Posterior cingulate gyrus (tissue), 11 donors: ENCODE results near the gene TTYH3.

Experiments used
- DNase-seq, 10 donors: peaks; one replicate each; pipeline versions ENCODE4 v3.0.0 to v3.0.0-alpha.2; 2020 to 2021; ENCODE audit warnings: mixed read lengths in 3 of 10
- intact Hi-C: fragments of 100-400 bp; cut with DNase I; formaldehyde crosslinking; loops from one replicate; pipeline ENCODE4 v1.15.1; 2023

TTYH3 gene

DNA sequence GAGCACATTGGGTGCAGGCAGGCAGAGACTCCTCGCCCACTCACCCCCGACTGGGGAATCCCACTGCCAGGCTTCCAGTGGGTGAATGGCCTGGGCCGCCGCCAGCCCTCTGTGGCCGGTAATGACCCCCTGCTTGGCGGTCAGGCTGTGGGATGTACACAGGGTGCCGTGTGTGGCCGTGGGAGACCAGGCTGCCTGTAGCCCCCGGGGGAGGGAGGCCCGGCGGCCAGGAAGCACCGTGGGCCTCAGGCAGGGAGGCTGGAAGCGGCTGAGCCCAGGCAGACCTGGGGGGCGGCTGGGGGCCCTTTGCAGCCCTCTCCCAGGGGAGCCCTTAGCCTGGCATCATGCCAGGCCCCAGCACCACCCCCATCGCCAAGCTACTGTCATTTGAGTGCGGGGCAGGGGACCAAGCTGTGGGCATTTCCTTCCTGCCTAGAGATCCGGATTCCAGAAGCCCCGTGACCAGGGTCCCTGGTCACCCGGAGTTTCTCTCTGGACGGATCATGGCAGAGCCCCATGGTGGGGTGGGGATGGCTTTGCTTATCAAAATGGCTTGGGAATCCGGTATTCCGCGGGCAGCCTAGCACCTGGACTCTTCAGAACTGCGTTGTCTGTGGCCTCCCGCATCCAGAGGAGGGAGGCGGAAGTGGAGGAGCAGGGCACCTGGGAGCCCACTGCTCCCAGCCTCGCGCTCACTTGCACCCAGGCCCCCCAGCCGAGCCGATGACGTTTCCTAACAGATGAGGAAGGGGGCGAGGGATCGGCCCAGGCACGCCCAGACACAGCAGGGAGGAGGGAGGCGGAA lies 1.1 kb downstream of the TTYH3 start:
- DNase-seq = peak in 2 of 10 donors; percentile 90 to 91
- intact Hi-C loops = loop anchor here (5.0 kb wide), 1 partner anchor 76 kb away; the partner anchor contains the start of genes BRAT1 and IQCE

DNA sequence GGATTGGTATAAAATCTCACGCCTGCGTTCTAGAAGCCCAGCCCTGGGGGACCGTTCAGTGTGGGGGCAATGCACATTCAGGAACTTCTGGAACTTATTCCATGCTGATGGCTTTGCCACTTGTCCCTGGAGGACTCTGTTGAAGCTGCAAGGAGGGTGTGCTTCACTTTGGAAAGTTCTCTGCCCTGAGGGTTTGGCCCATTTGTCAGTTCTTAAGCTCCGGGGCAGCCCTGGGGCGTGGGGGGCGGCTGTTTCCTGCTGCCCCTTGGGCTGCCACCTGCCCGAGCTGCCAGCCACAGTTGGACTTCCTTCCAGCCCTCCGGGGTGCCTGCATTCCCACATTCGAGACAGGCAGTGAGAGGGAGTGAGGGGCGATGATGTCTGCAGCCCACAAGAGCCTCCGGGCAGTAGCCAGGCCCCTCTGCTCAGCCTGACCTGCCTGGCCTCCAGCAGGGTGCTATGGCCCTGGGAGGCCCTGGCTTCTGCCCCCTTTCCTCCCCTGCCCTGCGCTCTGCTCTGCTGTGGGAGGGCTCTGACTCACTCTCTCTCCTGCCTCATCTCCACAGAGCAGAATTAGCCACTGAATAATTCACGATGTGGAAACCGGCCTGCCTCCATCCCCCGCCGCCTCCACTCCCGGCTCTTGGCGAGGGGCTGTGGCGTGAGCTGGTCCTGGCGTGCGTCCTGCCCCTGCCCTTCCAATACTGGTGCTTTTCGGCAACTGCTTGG lies 1.9 kb downstream of the TTYH3 start:
- DNase-seq = peak in 7 of 10 donors; percentile 57 to 96 (median 78)
- intact Hi-C loops = loop anchor here (5.0 kb wide), 1 partner anchor 76 kb away; the partner anchor contains the start of genes BRAT1 and IQCE

DNA sequence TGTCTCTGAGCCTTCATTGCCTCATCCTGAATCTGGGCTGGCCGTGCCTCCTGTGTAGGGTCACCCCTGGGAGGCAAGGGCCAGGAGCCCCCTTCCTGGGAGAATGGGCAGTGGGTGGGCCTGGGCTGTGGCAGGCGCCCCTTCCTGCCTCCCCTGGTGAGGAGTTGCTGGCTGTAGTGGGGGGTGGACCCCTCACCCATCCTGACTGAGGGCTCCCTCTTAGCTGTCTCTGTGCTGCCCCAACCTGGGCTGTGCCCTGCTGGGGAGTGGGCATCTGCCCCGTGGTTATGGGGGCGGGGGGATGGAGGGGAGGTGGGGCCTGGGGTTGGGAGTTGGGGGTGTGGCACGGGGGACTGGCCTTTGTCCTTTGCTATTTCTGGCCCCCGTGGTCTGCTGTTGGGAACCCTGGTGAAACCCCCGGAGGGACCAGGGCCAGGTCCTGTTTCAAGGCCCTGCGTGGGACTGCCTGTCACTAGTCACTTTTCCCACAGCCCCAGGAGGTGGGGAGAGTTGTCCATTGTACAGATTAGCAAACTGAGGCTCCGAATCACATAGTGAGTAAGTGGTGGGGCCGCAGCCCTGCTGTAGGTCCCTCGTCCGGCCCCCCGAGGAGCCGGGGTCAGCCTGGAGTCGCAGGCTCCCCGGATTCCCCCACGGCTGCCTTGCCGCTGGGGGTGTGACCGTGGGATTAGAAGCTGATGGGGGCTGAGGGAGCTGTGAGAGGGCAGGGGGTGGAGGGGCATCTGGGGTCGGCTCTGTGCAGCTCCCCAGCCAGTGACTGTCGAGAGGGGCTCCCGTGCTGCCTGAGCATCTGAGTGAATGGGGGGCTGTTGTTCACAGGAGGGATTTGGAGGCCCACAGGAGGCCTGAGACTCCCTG lies 2.7 kb downstream of the TTYH3 start:
- DNase-seq = no peak
- intact Hi-C loops = loop anchor here (5.0 kb wide), 1 partner anchor 77 kb away; the partner anchor contains the start of genes BRAT1 and IQCE

DNA sequence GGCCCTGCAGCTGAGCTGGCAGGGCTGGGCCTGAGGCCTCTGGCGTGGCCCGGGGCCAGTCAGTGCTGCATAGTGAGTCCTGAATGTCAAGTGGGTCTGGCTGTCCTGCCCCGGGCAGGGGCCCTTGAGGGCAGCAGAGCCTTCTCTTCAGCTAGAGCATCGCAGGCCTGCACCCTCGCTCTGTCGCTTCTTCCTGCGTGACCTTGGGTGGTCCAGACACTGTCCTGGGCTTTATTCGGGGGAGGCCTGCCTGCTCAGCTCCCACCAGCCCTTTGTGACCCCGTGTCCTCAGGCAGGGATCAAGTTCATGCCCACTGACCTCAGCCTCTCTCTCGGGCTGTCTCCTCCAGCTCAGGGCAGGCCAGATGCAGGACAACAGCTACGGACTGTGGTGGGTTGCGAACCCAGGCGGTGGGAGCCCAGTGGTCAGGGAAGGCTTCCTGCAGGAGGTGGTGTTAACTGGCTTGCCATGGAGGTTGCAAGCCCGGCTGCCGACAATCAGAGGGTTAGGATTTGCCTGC lies 3.4 kb downstream of the TTYH3 start:
- DNase-seq = no peak
- intact Hi-C loops = no loop called here

DNA sequence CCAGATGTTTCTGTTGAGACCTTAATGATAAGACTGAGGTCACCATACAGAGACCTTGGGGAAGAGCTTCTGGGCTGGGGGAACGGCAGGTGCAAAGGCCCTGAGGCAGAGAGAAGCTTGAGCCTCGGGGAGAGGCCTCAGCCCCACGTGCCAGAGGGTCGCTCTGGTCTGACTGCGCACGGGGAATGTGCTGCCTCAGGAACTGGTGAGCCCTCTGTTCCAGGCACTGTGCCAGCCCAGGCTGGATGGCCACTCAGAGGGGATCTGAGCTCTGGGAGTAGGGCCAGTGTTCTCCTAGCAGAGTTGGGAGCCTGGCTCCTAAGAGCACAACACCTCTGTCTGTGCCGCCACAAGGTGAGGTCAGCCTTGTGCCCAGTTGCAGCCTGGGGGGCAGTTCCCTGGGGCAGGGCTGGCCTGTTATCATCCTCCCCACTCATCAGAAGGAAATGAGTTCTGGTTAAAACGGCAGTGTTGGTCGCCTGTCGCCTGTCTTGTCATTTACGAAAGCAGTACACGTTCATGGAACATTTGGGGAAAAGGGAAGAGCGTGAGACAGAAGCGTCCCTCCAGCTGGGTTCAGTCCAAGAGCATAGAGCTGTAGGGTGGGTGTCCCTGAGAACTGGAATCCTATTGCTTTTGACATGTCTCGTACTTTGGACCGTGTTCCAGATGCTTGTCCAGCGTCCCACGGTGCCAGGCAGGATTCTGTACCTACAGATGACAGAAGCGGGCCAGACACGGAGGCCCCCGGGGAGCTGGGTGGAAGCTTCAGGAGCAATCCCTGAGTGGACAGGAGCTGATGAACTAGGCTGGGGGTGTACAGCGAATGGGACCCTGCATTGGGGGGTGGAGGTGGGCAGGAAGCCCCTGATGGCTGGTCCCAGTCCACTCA lies 4.3 kb downstream of the TTYH3 start:
- DNase-seq = peak in 1 of 10 donors; percentile 77
- intact Hi-C loops = no loop called here

DNA sequence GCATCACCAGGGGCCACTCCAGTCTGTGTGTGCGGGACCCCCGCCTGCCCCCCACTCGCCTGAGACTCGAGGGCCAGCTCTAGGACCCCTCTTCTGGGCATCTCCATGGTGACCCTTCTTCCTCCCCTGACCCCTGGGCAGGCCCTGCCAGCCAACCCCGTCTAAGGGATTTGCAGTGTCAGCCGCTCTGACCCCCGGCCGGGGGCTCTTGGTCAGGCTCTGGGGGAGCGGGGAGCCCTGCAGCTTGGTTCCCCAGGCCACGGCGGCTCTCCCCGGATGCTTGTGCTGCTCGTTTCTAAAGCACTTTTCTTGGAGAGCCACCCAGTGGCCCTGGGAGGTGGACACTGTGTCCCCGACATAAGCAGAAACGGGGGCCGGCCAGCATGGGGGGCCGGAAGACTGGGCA lies 5.3 kb downstream of the TTYH3 start:
- intact Hi-C loops = no loop called here
- DNase-seq = no peak

DNA sequence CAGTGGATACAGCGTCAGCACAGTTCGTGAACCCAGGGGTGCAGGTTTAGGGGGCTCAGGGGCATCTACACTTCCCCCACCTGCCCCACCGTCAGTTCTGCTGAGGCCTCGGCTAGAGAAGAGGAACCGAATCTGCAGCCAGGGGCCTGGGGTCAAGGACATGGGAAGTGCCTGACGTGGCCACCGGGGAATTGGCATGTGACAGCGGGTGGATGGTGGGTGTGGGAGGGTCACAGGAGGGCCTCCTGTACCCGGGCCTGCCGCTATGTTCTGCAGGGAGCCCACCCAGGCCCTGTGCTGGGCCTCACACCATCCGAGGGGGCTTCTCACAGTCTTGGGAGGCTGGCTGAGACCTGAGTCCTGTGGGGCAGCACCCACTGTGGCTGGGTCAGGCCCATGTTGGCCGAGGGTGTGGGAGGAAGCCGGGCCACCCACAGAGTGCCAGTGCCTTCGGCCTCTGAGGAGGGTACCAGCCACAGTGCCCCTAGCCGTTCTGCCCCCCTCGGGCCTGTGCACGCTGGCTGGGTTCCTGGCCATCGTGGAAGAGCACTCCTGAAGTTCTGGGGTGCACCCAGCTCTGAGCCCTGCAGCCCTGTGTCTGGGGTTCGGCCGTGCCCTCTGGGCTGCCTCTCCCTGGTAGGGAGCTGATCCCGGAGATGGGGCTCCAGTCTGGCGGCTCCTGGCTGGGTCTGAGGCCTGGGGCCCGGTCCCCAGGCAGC lies 5.9 kb downstream of the TTYH3 start:
- DNase-seq = peak in 2 of 10 donors; percentile 53 to 88
- intact Hi-C loops = no loop called here

DNA sequence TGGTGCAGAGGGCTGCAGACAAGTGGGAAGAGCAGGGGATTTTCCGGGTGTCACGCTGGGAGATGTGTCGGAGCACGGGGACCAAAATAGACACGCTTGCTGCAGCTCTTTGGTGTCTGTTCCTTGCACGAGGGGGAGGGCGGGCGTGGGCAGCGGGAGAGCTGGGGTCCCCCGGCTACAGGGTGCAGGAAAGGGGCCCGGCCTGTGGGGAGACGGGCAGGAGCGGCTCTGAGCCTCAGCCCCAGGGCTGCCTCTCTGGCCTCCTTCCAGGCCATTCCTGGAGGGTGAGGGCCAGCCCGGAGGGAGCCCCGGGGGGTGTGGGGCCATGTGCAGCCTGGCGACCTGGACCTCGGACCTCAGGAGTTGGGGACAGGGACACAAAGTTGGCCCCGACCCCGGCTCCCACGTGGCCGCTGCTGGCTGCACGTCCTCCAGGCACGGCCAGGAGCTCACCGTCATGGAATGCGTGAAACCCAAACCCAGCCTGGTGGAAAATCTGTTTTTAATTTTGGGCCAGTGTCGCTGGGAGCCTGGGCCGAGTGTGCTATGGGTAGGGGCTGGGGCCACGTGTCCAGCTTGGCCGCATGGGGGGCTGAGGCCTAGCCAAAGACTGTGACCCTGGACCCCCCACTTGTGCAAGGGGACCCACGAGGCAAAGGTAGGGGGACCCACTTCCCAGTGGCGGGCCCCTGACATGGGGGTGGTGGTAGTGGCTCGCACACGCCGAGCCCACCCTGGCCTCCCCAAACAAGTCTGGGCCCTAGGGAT lies 6.6 kb downstream of the TTYH3 start:
- DNase-seq = peak in 2 of 10 donors; percentile 91 to 93
- intact Hi-C loops = no loop called here

DNA sequence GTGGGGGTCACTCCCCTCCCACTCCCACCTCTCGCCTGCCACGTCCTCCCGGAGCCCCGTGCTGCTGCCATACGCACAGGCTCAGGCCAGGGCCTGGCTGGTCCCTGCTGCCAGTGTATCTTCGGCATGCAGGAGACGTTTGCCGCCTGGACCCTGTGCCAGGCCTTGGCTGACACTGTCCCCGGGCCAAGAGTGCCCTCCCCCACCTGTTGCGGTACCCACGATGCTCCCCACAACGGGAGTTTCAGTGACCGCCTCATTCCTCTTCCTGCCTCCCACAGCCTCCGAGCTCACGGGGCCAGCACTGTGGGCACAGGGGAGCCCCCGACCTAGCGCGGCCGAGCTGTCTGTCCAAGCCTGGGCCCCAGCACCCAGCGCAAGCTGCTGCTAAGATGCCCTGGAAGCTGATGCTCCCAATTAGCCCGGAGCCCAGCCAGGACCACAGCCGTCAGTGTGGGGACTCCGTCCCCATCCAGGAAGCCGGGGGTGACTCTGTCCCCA lies 7.4 kb downstream of the TTYH3 start:
- DNase-seq = peak in 1 of 10 donors; percentile 91
- intact Hi-C loops = no loop called here

DNA sequence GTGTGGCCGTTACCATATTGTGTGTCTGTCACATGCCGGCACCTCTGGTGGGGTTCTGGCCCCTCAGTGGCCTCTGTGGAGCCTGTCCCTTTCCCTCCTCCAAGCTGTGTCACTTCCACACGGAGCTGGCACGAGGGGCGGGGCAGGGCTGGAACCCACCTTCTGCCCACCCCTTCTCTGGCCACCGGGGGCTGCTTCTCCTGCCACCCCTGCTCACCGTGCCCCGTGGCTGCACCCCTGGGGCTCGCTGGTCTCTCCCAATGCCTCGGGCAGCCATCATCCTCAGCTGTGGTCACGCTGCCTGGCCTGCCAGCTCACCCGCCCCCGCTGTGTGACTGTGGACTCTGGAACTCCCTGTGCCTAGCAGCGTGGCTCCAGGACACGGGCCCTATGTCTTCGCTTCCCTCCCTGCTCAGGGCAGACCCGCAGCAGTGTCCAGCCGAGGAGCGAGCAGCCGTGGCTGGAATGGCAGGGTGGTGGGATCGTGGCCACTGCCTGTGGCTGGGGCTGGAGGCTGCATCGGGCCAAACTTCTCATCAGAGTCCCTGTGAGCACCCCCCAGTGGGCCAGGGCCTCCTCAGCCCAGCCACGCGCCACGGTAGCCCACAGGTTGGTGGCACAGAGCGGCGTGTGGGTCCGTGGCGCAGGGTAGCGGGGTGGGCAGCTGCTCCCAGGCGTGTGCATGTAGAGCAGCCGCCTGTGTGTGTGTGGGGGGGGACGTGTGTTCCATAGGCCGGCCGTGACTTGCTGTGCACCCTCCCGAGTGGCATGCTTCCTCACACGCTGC lies 8.1 kb downstream of the TTYH3 start:
- intact Hi-C loops = no loop called here
- no peak for DNase-seq

DNA sequence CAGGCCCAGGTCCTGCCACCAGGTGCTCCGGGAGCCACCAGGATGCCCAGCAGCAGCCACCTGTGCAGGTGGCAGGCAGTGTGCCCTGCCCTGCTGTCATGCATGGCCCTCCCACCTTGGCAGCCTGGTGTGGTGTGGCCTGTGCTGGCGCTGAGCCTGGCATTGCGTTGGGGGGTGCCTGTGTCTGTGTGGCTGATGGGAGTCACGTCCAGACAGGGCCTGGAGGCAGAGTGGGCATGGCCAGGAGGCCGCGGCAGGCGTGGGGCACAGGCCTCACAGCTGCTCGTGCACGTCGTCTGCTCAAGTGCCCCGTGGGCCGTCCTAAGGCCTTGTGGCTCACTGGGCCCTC lies 8.7 kb downstream of the TTYH3 start:
- intact Hi-C loops = no loop called here
- DNase-seq = no peak

DNA sequence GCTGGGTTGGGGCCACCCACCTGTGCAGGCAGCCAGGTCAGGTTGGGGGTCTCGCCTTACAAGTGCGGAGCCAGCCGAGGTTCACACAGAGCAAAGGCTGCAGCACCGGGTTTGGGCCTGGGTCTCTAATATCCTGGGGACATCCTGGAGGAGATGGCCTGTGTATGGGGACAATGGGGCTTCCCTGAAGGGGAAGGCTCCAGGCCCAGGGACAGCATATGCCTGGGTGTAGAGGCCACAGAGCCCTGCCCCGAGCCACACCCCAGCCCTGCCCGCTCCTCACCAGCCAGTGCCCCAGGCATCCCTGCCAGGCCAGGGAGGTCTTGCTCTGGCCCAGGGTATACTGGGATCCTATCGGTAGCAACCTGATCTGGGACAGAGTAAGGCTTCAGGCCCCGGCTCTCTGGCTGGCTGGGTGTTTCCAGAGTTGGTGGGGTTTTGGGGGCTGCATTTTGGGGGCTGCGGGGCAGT lies 9.1 kb downstream of the TTYH3 start:
- intact Hi-C loops = no loop called here
- DNase-seq = no peak

DNA sequence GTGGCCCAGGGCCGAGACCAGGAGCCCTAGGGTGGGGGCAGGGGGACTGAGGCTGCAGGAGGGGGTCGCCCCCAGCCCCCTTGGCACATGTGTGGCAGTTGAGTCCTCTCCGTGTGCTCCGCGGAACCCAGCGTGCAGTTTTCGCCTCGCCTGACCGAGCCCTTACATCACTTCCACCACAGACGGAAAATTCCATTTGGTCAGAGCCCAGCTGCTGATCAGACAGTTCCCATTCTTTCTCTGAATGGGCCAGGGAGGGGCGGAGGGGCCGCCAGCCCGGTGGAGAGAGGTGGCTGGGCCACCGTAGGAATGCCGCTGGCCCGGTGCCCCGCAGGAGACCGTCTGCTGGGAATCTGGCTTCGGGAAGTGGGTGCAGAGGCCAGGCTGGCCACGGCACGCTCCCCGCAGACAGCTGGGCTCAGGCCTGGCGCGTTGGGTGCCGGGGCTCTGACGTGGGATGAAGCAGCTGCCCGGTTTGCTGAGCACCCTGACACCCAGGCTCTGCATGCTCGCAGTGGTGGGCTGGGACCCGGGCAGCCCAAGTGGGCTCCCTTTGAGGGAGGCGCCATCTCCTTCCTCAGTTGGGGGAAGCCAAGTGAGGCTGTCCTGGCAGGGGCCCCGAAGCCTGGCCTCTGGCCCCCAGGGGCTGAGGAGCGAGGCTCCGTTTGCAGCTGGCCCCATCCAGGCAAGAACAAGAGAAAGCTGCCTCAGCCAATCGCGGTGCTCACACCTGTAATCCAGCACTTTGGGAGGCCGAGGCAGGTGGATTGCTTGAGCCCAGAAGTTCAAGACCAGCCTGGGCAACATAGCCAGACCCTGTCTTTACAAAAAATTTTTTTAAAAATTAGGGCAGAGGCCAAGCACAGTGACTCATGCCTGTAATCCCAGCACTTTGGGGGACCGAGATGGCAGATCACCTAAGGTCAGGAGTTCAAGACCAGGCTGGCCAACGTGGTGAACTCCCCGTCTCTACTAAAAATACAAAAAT lies 9.9 kb downstream of the TTYH3 start:
- peak; percentile 65 to 96 (median 82) for DNase-seq
- intact Hi-C loops = no loop called here

DNA sequence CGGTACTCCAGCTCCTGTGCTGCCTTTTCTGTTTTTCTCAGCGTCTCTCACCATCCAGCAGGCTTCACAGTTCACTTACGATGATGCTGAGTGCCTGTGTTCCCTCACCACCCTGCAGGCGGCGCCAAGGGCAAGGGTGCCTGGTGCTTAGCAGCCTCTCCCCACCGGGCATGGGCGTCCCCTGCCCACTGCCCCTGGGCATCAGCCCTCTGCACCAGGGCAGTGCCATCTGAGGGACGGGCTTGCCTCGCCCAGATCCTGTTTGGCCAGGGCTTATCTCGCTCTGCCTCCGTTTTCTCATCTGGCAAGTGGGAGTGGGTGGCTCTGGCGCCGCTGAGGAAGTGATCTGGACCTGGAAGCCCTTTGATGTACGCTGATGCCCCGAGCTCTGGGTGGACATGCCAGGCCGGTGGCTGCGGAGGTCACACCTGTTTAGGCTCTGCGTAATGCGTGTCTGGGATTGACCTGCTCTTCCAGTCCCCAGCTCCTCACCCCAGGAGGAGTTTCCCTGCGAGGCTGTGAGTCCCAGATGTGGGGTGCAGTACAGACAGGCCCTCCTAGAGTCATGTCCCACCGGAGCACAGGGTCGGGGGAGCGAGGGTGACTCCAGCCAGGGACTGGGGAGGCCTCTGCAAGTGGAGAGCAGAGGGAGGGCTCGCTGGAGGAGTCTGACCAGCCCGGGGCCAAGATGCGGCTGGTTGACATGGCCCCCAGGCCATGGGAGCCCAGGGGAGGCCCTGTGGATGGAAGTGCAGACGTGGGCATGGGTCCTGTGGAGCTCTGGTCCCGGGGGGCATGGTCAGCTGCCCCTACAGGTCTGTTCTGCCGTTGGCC lies 11.8 kb downstream of the TTYH3 start:
- peak in 2 of 10 donors; percentile 81 to 82 for DNase-seq
- intact Hi-C loops = no loop called here

DNA sequence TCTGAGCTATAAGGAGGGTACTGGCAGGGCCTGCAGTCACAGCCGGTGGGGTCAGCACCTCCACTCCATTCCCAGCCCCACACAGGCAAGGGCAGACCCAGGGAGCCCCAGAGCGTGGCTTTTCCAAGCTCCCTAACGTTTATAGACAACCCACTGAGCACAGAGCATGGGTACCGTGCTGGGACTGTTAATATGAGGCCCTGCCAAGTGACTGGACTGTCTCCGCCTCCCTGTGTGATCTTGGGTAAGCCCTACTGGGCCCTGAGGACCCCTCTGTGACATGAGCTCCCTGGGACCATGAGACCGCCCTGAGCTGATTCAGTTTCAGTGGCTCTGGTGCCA lies 12.4 kb downstream of the TTYH3 start:
- intact Hi-C loops = no loop called here
- no peak for DNase-seq
